Measurements from ENCODE around the gene ALLC. TPM values are rescaled to one million over a fixed set of nuclear protein-coding genes. Genes with fewer than 3 reads are reported as not detected.

The ALLC gene
- total and polyA plus RNA-seq, 4 donors, result 0.09 to 1.4 (median 0.74) TPM

GRCh38 chr2:3626812-3627499 is 31.0 kb upstream of the ALLC start:
- Histone ChIP-seq H3K9ac (ENCODE audit: low read depth in 1 of 2, low read length in 2 of 2) (no peak overlapping the region), H3K36me3 (ENCODE audit: control insufficient read depth in 4 of 4, insufficient read depth in 3 of 4, low read depth in 1 of 4, low read length in 3 of 4) (no peaks in the 10 kb centered on the region), H3K4me1 (ENCODE audit: control insufficient read depth in 4 of 4, insufficient read depth in 4 of 4, low read length in 3 of 4) (no peaks in the 10 kb centered on the region), H3K9me3 (ENCODE audit: control insufficient read depth in 4 of 4, low read length in 3 of 4) (no peaks in the 10 kb centered on the region), H3K27me3 (ENCODE audit: control insufficient read depth in 4 of 4, insufficient read depth in 4 of 4, low read length in 3 of 4) (no peaks in the 10 kb centered on the region), H3K4me3 (ENCODE audit: low read depth in 1 of 3, low read length in 3 of 3) (no peak overlapping the region), H3K27ac (ENCODE audit: low read depth in 1 of 2, low read length in 2 of 2) (peak overlapping the region; percentile 31 to 53)
- WGBS, result 87% methylated on average over 25 of the region's 25 CpGs
- TF ChIP-seq JUND (IDR thresholded peaks at IDR 0.05), result no peak
- TF ChIP-seq HNF4A (conservative IDR thresholded peaks at IDR 0.05), result no peak
- TF ChIP-seq MAX (IDR thresholded peaks at IDR 0.05), result no peak
- TF ChIP-seq YY1 (IDR thresholded peaks at IDR 0.05), result no peak
- TF ChIP-seq FOXA1 (IDR thresholded peaks at IDR 0.05), result no peak
- TF ChIP-seq, protein P1, sequence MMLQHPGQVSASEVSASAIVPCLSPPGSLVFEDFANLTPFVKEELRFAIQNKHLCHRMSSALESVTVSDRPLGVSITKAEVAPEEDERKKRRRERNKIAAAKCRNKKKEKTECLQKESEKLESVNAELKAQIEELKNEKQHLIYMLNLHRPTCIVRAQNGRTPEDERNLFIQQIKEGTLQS (IDR thresholded peaks at IDR 0.05), result no peak
- no peak for TF ChIP-seq RAD21 (IDR thresholded peaks at IDR 0.05)
- no peak for TF ChIP-seq SP1 (IDR thresholded peaks at IDR 0.05)
- DNase-seq (ENCODE audit: low spot score), result no peak

DNA sequence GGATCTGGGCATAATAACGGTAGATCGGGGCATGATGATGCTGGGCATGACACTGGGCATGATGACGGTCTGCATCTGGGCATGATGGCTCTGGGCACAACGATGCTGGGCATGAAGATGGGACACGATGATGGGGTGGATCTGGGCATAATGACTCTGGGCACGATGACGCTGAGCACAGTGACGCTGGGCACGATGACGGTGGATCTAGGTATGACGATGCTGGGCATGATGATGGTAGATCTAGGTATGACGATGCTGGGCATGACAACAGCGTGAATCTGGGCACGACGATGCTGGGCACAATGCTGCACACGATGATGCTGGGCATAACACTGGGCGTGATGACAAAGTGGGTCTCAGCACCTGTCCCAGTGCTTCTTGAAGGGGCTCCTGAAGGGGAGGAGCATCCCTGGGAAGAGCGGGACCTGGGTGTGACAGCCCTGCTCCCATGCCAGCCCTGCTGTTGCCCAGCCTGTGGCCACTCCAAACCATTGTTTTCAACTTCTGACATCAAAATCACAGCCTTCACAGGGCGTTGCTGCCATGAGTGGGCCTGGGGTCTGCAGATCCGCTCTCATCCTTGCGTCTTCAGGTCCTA is 30.4 kb upstream of the ALLC start:
- peak; percentile 24 for DNase-seq (ENCODE audit: low spot score)
- Histone ChIP-seq H3K4me1 (ENCODE audit: control insufficient read depth in 4 of 4, insufficient read depth in 4 of 4, low read length in 3 of 4) (no peaks in the 10 kb centered on the region), H3K9me3 (ENCODE audit: control insufficient read depth in 4 of 4, low read length in 3 of 4) (no peaks in the 10 kb centered on the region), H3K27ac (ENCODE audit: low read depth in 1 of 2, low read length in 2 of 2) (peak overlapping the region in 1 of 2 donors; percentile 16), H3K4me3 (ENCODE audit: low read depth in 1 of 3, low read length in 3 of 3) (no peak overlapping the region), H3K27me3 (ENCODE audit: control insufficient read depth in 4 of 4, insufficient read depth in 4 of 4, low read length in 3 of 4) (no peaks in the 10 kb centered on the region), H3K9ac (ENCODE audit: low read depth in 1 of 2, low read length in 2 of 2) (no peak overlapping the region), H3K36me3 (ENCODE audit: control insufficient read depth in 4 of 4, insufficient read depth in 3 of 4, low read depth in 1 of 4, low read length in 3 of 4) (no peaks in the 10 kb centered on the region)
- TF ChIP-seq MAX (IDR thresholded peaks at IDR 0.05) (no peak), RXRA (IDR thresholded peaks at IDR 0.05) (no peak), HNF4A (conservative IDR thresholded peaks at IDR 0.05) (no peak), FOXA2 (IDR thresholded peaks at IDR 0.05) (no peak), FOXA1 (IDR thresholded peaks at IDR 0.05) (no peak), ZBTB33 (IDR thresholded peaks at IDR 0.05) (no peak), HNF4G (IDR thresholded peaks at IDR 0.05) (no peak), NR2F2 (IDR thresholded peaks at IDR 0.05) (no peak), TAF1 (conservative IDR thresholded peaks at IDR 0.05) (no peak), JUND (IDR thresholded peaks at IDR 0.05) (no peak), YY1 (IDR thresholded peaks at IDR 0.05) (no peak), GABPA (IDR thresholded peaks at IDR 0.05 in 1 of 2, conservative IDR thresholded peaks at IDR 0.05 in 1 of 2) (no peak), EGR1 (IDR thresholded peaks at IDR 0.05; ENCODE audit: low read depth in 2 of 2) (no peak)
- TF ChIP-seq, protein P2, sequence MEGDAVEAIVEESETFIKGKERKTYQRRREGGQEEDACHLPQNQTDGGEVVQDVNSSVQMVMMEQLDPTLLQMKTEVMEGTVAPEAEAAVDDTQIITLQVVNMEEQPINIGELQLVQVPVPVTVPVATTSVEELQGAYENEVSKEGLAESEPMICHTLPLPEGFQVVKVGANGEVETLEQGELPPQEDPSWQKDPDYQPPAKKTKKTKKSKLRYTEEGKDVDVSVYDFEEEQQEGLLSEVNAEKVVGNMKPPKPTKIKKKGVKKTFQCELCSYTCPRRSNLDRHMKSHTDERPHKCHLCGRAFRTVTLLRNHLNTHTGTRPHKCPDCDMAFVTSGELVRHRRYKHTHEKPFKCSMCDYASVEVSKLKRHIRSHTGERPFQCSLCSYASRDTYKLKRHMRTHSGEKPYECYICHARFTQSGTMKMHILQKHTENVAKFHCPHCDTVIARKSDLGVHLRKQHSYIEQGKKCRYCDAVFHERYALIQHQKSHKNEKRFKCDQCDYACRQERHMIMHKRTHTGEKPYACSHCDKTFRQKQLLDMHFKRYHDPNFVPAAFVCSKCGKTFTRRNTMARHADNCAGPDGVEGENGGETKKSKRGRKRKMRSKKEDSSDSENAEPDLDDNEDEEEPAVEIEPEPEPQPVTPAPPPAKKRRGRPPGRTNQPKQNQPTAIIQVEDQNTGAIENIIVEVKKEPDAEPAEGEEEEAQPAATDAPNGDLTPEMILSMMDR (IDR thresholded peaks at IDR 0.05; ENCODE audit: low read depth, low read length, missing input control), result no peak
- TF ChIP-seq, protein P3, sequence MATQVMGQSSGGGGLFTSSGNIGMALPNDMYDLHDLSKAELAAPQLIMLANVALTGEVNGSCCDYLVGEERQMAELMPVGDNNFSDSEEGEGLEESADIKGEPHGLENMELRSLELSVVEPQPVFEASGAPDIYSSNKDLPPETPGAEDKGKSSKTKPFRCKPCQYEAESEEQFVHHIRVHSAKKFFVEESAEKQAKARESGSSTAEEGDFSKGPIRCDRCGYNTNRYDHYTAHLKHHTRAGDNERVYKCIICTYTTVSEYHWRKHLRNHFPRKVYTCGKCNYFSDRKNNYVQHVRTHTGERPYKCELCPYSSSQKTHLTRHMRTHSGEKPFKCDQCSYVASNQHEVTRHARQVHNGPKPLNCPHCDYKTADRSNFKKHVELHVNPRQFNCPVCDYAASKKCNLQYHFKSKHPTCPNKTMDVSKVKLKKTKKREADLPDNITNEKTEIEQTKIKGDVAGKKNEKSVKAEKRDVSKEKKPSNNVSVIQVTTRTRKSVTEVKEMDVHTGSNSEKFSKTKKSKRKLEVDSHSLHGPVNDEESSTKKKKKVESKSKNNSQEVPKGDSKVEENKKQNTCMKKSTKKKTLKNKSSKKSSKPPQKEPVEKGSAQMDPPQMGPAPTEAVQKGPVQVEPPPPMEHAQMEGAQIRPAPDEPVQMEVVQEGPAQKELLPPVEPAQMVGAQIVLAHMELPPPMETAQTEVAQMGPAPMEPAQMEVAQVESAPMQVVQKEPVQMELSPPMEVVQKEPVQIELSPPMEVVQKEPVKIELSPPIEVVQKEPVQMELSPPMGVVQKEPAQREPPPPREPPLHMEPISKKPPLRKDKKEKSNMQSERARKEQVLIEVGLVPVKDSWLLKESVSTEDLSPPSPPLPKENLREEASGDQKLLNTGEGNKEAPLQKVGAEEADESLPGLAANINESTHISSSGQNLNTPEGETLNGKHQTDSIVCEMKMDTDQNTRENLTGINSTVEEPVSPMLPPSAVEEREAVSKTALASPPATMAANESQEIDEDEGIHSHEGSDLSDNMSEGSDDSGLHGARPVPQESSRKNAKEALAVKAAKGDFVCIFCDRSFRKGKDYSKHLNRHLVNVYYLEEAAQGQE (IDR thresholded peaks at IDR 0.05), result no peak
- WGBS, result 95% methylated on average over 21 of the region's 21 CpGs

Data from liver (tissue), 9 donors.